Measurements from ENCODE around the gene RAB31. TPM values are rescaled to one million over a fixed set of nuclear protein-coding genes. Genes with fewer than 3 reads are reported as not detected.

Gene RAB31
- total RNA-seq, 1 experiment from 2014 or later = 118 TPM

GRCh38 chr18:9911226-9911625 is 203.1 kb downstream of the RAB31 start:
- Histone ChIP-seq H3K4me3 (ENCODE audit: low read depth in 2 of 2, low read length in 2 of 2) (no peak overlapping the region), H3K4me1 (ENCODE audit: control insufficient read depth, insufficient read depth, low read length) (0 out of 2 replicates have a peak, but pooled peaks cover 3% of the 10 kb centered on the region), H3K36me3 (ENCODE audit: control insufficient read depth, insufficient read depth, low read length) (no peaks in the 10 kb centered on the region; the same call in 1 of the 2 replicates), H3K9me3 (ENCODE audit: control insufficient read depth, insufficient read depth, low read depth, low read length) (no peaks in the 10 kb centered on the region), H3K27ac (ENCODE audit: low read length) (no peak overlapping the region), H3K27me3 (ENCODE audit: control insufficient read depth, insufficient read depth, low read length) (no peaks in the 10 kb centered on the region)
- ATAC-seq = no peak
- ChIA-PET CTCF (no interaction called here), POLR2A (no interaction called here)
- TF ChIP-seq CTCF (IDR thresholded peaks at IDR 0.05) (no peak), POLR2AphosphoS5 (IDR thresholded peaks at IDR 0.05; ENCODE audit: low read depth, low read length) (no peak), SIN3A (IDR thresholded peaks at IDR 0.05; ENCODE audit: borderline replicate concordance, insufficient read depth, low read depth, low read length) (no peak), REST (IDR thresholded peaks at IDR 0.05; ENCODE audit: insufficient read depth in 1 of 2, low read depth in 2 of 2, low read length in 1 of 2) (no peak), TCF7L2 (IDR thresholded peaks at IDR 0.05; ENCODE audit: low read depth, low read length) (no peak)
- no peak for DNase-seq (ENCODE audit: low read depth, low spot score)
- no TSS peak for BruUV-seq (replicated peaks)
- in situ Hi-C loops (cut with HindIII; ENCODE audit: low pct_unique_long_range_greater_than_20kb, low sequenced_read_pairs) (no loop called here), intact Hi-C loops (cut with micrococcal nuclease; ENCODE audit: unreplicated experiment) (loop anchor here (10.0 kb wide), 1 partner anchor 86 kb away; no protein-coding TSS in a partner anchor)

Other genes with a start within 250 kb of the RAB31 start
- gene RALBP1, start 232.8 kb upstream of the RAB31 start, total RNA-seq (2021; ENCODE audit: unreplicated experiment) = 70.0 TPM
- gene PPP4R1, start 93.7 kb upstream of the RAB31 start, total RNA-seq (2021; ENCODE audit: unreplicated experiment) = 80.6 TPM
- 0.90 TPM for gene TXNDC2, start 177.7 kb downstream of the RAB31 start, total RNA-seq (2021; ENCODE audit: unreplicated experiment)
- 228 TPM for gene VAPA, start 205.7 kb downstream of the RAB31 start, total RNA-seq (2021; ENCODE audit: unreplicated experiment)